CD4-positive, alpha-beta T cell (primary cell): Measurements from ENCODE around the gene KIF15. TPM values are rescaled to one million over a fixed set of nuclear protein-coding genes. Genes with fewer than 3 reads are reported as not detected.

Experiments used
- ATAC-seq: fragments of 200-7000 bp; cut with Tn5 transposase; one replicate; pipeline ENCODE4 v1.10.0; 2022; ENCODE audit warnings: mild to moderate bottlenecking; ENCODE audit not compliant: poor library complexity
- CTCF ChIA-PET: fragments of 350-600 bp; sonication (Branson Sonifier 250); formaldehyde crosslinking; loops from one replicate; lab custom pipeline; 2021; ENCODE audit warnings: antibody characterized with exemption, inconsistent platforms; lab: Charles Lee
- POLR2A ChIA-PET: fragments of 350-600 bp; sonication (Branson Sonifier 250); formaldehyde crosslinking; loops from one replicate; lab custom pipeline; 2021; ENCODE audit warnings: antibody characterized with exemption, inconsistent platforms; lab: Charles Lee
- DNase-seq, 14 experiments: peaks; one replicate each; pipeline ENCODE4 v3.0.0-alpha.2; 2013 to 2020; ENCODE audit warnings: mixed read lengths in 2 of 14
- H3K27ac ChIP-seq, 2 donors: one replicate each; pipeline versions ENCODE4 v1.5.1 to v1.7.0; 2013; ENCODE audit warnings: low read length in 2 of 2, low read depth in 1 of 2, mild to moderate bottlenecking in 1 of 2
- H3K27me3 ChIP-seq, 2 experiments: 1 replicate in 1 of 2; 2 replicates in 1 of 2; pipeline versions ENCODE4 v1.6.1 to v1.7.0; 2013; ENCODE audit warnings: low read length in 2 of 2, control low read depth in 1 of 2, mild to moderate bottlenecking in 1 of 2, moderate library complexity in 1 of 2; ENCODE audit not compliant: insufficient read depth in 2 of 2, control insufficient read depth in 1 of 2
- H3K36me3 ChIP-seq: one replicate; pipeline ENCODE4 v1.6.1; 2013; ENCODE audit warnings: low read length, control low read depth; ENCODE audit not compliant: insufficient read depth
- H3K4me1 ChIP-seq: one replicate; pipeline ENCODE4 v1.6.1; 2013; ENCODE audit warnings: low read length, control low read depth; ENCODE audit not compliant: insufficient read depth
- H3K4me3 ChIP-seq: one replicate; pipeline ENCODE4 v1.5.1; 2013; ENCODE audit warnings: mild to moderate bottlenecking, low read length, moderate library complexity
- H3K9me3 ChIP-seq, 2 experiments: 1 replicate in 1 of 2; 2 replicates in 1 of 2; pipeline versions ENCODE4 v1.6.1 to v1.7.0; 2013; ENCODE audit warnings: low read length in 2 of 2, mild to moderate bottlenecking in 2 of 2, control low read depth in 1 of 2, moderate library complexity in 1 of 2; ENCODE audit not compliant: control insufficient read depth in 1 of 2, insufficient read depth in 1 of 2
- H3K27ac Mint-ChIP-seq: one replicate; pipeline ENCODE4 v1.8.0; 2020; ENCODE audit warnings: mixed read lengths
- H3K27me3 Mint-ChIP-seq: one replicate; pipeline ENCODE4 v1.8.0; 2021; ENCODE audit warnings: mixed read lengths
- H3K36me3 Mint-ChIP-seq: one replicate; pipeline ENCODE4 v1.8.0; 2021; ENCODE audit warnings: low read depth, mixed read lengths
- H3K4me1 Mint-ChIP-seq: one replicate; pipeline ENCODE4 v1.8.0; 2021; ENCODE audit warnings: low read depth, mixed read lengths
- H3K4me3 Mint-ChIP-seq: one replicate; pipeline ENCODE4 v1.8.0; 2020; ENCODE audit warnings: mild to moderate bottlenecking, mixed read lengths
- H3K9me3 Mint-ChIP-seq: one replicate; pipeline ENCODE4 v1.8.0; 2020; ENCODE audit warnings: mixed read lengths
- intact Hi-C, 2 experiments: fragments of 100-400 bp; cut with DNase I in 1 of 2; cut with micrococcal nuclease in 1 of 2; formaldehyde crosslinking; loops; one replicate each; pipeline versions ENCODE4 v1.15.1 to v1.9.0; 2023 to 2025; cut with DNase I, micrococcal nuclease
- total RNA-seq, 174 experiments: library from RNA in 2 of 174; stranded (reverse) in 2 of 174; gene quantifications; one replicate each; pipeline ENCODE4 v1.2.3 and lab custom pipeline; 2021 to 2026
- TF ChIP-seq, protein P1 (sequence below): fragments of 200-600 bp; IDR thresholded peaks from one replicate; pipeline ENCODE4 v1.8.0; 2022; ENCODE audit warnings: antibody characterized with exemption, mild to moderate bottlenecking

Gene KIF15
- total RNA-seq, 2 experiments from 2014 or later, result 0.08 to 0.11 TPM

DNA sequence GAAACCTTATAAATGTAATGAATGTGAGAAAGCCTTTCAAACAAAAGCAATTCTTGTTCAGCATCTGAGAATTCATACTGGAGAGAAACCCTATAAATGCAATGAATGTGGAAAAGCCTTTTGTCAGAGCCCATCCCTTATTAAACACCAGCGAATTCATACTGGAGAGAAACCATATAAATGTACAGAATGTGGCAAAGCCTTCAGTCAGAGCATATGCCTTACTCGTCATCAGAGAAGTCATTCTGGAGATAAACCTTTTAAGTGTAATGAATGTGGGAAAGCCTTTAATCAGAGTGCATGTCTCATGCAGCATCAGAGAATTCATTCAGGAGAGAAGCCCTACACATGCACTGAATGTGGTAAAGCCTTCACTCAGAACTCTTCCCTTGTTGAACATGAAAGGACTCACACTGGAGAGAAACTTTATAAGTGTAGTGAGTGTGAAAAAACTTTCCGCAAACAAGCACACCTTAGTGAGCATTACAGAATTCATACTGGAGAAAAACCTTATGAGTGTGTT, 26.9 kb upstream of the KIF15 start:
- peaks cover 83% of the 10 kb centered on the region for H3K36me3 Mint-ChIP-seq
- Histone ChIP-seq H3K36me3 (peaks cover 29% of the 10 kb centered on the region), H3K4me1 (peaks cover 2% of the 10 kb centered on the region), H3K27ac (no peak overlapping the region), H3K9me3 (peaks cover 26 to 77% of the 10 kb centered on the region in 2 experiments), H3K4me3 (no peak overlapping the region), H3K27me3 (no peaks in the 10 kb centered on the region)
- H3K27ac Mint-ChIP-seq, result no peak overlapping the region
- intact Hi-C loops, result no loop called here
- H3K27me3 Mint-ChIP-seq, result no peaks in the 10 kb centered on the region
- H3K4me3 Mint-ChIP-seq, result no peak overlapping the region
- peaks cover 9% of the 10 kb centered on the region for H3K4me1 Mint-ChIP-seq
- peaks cover 34% of the 10 kb centered on the region for H3K9me3 Mint-ChIP-seq
- DNase-seq (no peak), ATAC-seq (no peak)
- ChIA-PET CTCF (no interaction called here), POLR2A (no interaction called here)
- TF ChIP-seq, protein P1, sequence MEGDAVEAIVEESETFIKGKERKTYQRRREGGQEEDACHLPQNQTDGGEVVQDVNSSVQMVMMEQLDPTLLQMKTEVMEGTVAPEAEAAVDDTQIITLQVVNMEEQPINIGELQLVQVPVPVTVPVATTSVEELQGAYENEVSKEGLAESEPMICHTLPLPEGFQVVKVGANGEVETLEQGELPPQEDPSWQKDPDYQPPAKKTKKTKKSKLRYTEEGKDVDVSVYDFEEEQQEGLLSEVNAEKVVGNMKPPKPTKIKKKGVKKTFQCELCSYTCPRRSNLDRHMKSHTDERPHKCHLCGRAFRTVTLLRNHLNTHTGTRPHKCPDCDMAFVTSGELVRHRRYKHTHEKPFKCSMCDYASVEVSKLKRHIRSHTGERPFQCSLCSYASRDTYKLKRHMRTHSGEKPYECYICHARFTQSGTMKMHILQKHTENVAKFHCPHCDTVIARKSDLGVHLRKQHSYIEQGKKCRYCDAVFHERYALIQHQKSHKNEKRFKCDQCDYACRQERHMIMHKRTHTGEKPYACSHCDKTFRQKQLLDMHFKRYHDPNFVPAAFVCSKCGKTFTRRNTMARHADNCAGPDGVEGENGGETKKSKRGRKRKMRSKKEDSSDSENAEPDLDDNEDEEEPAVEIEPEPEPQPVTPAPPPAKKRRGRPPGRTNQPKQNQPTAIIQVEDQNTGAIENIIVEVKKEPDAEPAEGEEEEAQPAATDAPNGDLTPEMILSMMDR, result no peak

DNA sequence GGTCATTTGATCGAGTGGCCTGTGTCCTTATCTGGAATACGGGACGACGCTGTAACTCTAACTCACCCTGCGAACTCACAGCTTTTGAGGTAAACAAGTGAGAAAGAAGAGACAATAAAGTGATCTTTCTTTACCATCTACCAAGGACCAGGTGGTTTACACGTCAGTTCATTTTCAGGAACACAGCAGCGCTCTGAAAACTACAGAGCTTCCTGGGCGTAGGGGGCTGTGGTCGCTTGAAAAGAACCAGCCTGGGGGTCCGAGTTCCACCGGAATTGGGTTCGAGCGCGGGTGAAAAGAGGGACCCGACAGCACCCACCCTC, 532 bp upstream of the KIF15 start:
- H3K4me3 ChIP-seq, result peak overlapping the region; percentile 73
- Mint-ChIP-seq H3K9me3 (peaks cover 8% of the 10 kb centered on the region), H3K4me1 (peaks cover 39% of the 10 kb centered on the region), H3K27ac (peak overlapping the region; percentile 94), H3K36me3 (peaks cover 60% of the 10 kb centered on the region), H3K4me3 (peak overlapping the region; percentile 99), H3K27me3 (no peaks in the 10 kb centered on the region)
- ATAC-seq, result peak; percentile 19
- H3K4me1 ChIP-seq, result peaks cover 16% of the 10 kb centered on the region
- no peaks in the 10 kb centered on the region for H3K27me3 ChIP-seq
- intact Hi-C loops, result loop anchor here (1.0 to 10.0 kb wide), 9 partner anchors 32 to 1139 kb away; partner anchors contain the start of genes ANO10 (in 1 of the 2), TMEM42 (in 1 of the 2), ZKSCAN7 (in 1 of the 2) and ZNF445 (in 1 of the 2)
- H3K27ac ChIP-seq, result peak overlapping the region; percentile 72 to 76
- TF ChIP-seq, protein P1, result no peak
- ChIA-PET CTCF (no interaction called here), POLR2A (interaction anchor here (1.0 to 4.2 kb wide), 10 partner anchors 31 to 423 kb away, joined by 3 to 39 read pairs (median 8); partner anchors contain the start of genes EXOSC7, TCAIM, ZDHHC3 and ZKSCAN7)
- peak in 1 of 14 experiments; percentile 1 for DNase-seq
- H3K36me3 ChIP-seq, result no peaks in the 10 kb centered on the region
- peaks cover 7% of the 10 kb centered on the region in 2 experiments for H3K9me3 ChIP-seq

DNA sequence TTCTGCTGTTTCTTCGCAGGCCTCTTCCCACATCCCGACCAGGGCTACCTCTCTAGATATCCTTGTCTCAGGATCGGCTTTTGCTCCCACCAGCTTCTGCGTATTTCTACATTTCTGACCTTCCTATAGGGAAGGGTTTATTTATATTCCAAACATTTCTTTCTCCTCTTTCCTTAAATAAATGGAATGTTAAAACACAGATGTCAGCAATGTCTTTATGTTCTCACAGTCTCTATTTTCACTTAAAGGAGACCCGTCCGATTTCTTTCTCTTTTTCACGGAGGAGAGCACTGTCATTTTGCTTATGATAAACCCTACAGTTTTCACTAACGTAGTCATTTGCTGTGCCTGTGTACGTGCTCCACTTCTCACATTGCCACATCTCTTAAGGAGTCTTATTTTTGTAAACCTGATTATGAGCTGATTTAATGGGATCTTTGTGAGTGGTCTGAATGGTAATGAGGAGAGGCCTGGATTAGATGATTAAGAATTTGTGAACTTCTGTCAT, 630 bp downstream of the KIF15 start:
- ATAC-seq (no peak), DNase-seq (peak in 1 of 14 experiments; percentile 10)
- TF ChIP-seq, protein P1, result no peak
- intact Hi-C loops, result loop anchor here in 1 of 2 experiments (2.0 to 10.0 kb wide), 4 partner anchors 50 to 1140 kb away; partner anchors contain the start of genes ANO10, ZKSCAN7 and ZNF502
- Histone ChIP-seq H3K4me1 (peaks cover 16% of the 10 kb centered on the region), H3K27ac (no peak overlapping the region), H3K4me3 (peak overlapping the region; percentile 73), H3K27me3 (no peaks in the 10 kb centered on the region), H3K9me3 (peaks cover 7% of the 10 kb centered on the region in 2 experiments), H3K36me3 (no peaks in the 10 kb centered on the region)
- Mint-ChIP-seq H3K27ac (peak overlapping the region; percentile 94), H3K9me3 (peaks cover 8% of the 10 kb centered on the region), H3K4me3 (peak overlapping the region; percentile 99), H3K36me3 (peaks cover 48% of the 10 kb centered on the region), H3K27me3 (no peaks in the 10 kb centered on the region), H3K4me1 (peaks cover 35% of the 10 kb centered on the region)
- ChIA-PET CTCF (no interaction called here), POLR2A (interaction anchor here (0.6 to 4.2 kb wide), 9 partner anchors 25 to 424 kb away, joined by 3 to 39 read pairs (median 9); partner anchors contain the start of genes EXOSC7, TCAIM, ZDHHC3 and ZNF197)
